NCI-H128 (cell line): Measurements from ENCODE around the gene RAET1L.
"Not testable (repeated sequence)": the region's sequence is repeated elsewhere in the genome, so short reads cannot be mapped to it uniquely, and the experiment has no call there.

ENCODE experiments used
- DNase-seq: peaks from one replicate; lab custom pipeline; 2025; ENCODE audit not compliant: unreplicated experiment; lab: John Stamatoyannopoulos, UW

Gene RAET1L

GRCh38 chr6:150017186-150017521, 8.2 kb downstream of the RAET1L start:
- not testable (repeated sequence) for DNase-seq

GRCh38 chr6:150016324-150017185, 8.8 kb downstream of the RAET1L start:
- peak; percentile 68 for DNase-seq

- not testable (repeated sequence) for DNase-seq
Measured at GRCh38 chr6:150015281-150016001, 9.9 kb downstream of the RAET1L start.

GRCh38 chr6:150014623-150015280, 10.6 kb downstream of the RAET1L start:
- not testable (repeated sequence) for DNase-seq

GRCh38 chr6:150013785-150014622, 11.3 kb downstream of the RAET1L start:
- not testable (repeated sequence) for DNase-seq

GRCh38 chr6:150012846-150013784, 12.2 kb downstream of the RAET1L start:
- DNase-seq, result not testable (repeated sequence)

- DNase-seq, result no peak
Measured at GRCh38 chr6:150008588-150008987, 16.7 kb downstream of the RAET1L start.

GRCh38 chr6:150006961-150007464, 18.3 kb downstream of the RAET1L start:
- no peak for DNase-seq

GRCh38 chr6:150005761-150006651, 19.3 kb downstream of the RAET1L start:
- no peak for DNase-seq

GRCh38 chr6:150004783-150005717, 20.3 kb downstream of the RAET1L start:
- peak; percentile 83 for DNase-seq

- no peak for DNase-seq
Measured at GRCh38 chr6:150004101-150004782, 21.1 kb downstream of the RAET1L start.

- not testable (repeated sequence) for DNase-seq
Measured at GRCh38 chr6:150003599-150003998, 21.7 kb downstream of the RAET1L start.

GRCh38 chr6:150002710-150003109, 22.6 kb downstream of the RAET1L start:
- DNase-seq, result no peak

- DNase-seq, result no peak
Measured at GRCh38 chr6:150001295-150002008, 23.9 kb downstream of the RAET1L start.

- no peak for DNase-seq
Measured at GRCh38 chr6:149999636-150000035, 25.7 kb downstream of the RAET1L start.

GRCh38 chr6:149995971-149996370, 29.4 kb downstream of the RAET1L start:
- DNase-seq, result no peak
